HCT116 (cell line): ENCODE measurements around the gene PLOD2. TPM values are rescaled to one million over a fixed set of nuclear protein-coding genes. Genes with fewer than 3 reads are reported as not detected.

Experiments used
- ATAC-seq: fragments of 200-7000 bp; cut with Tn5 transposase; 2 replicates; pipeline ENCODE4 v1.9.1; 2020; ENCODE audit warnings: mild to moderate bottlenecking, moderate library complexity
- BruUV-seq: library from RNA; stranded (reverse); fragments of 400-500 nt; replicated peaks from 2 replicates; lab custom pipeline; 2021; lab: Mats Ljungman, UMichigan
- CTCF ChIA-PET: fragments of 300-600 bp; sonication (Branson Sonifier 250); formaldehyde crosslinking; loops from one replicate; lab custom pipeline; 2021; ENCODE audit warnings: antibody characterized with exemption; lab: Charles Lee
- POLR2A ChIA-PET: fragments of 300-600, 350-600 bp; sonication (Branson Sonifier 250); formaldehyde crosslinking; loops from one replicate; lab custom pipeline; 2021; ENCODE audit warnings: antibody characterized with exemption; lab: Charles Lee
- RAD21 ChIA-PET, 2 experiments: fragments of 300-600 bp; sonication (Branson Sonifier 250); formaldehyde crosslinking; loops; one replicate each; lab custom pipeline; 2023; ENCODE audit warnings: low total read pairs in 2 of 2; ENCODE audit not compliant: uncharacterized antibody in 2 of 2, unreplicated experiment in 2 of 2, low non-redundant PET in 1 of 2; lab: Charles Lee
- DNase-seq: peaks from one replicate; pipeline ENCODE4 v3.0.0-alpha.2; 2010; ENCODE audit warnings: low read depth, low spot score
- H2AFZ ChIP-seq: fragments of 200-600 bp; shearing (Covaris generic), sonication (generic); 2 replicates; pipeline ENCODE4 v1.6.1; 2017; ENCODE audit warnings: low read depth, mixed run types, mixed read lengths, antibody characterized with exemption, low read length; ENCODE audit not compliant: poor library complexity, severe bottlenecking
- H3K27ac ChIP-seq: 2 replicates; pipeline ENCODE4 v1.5.1; 2012; ENCODE audit warnings: low read depth, low read length
- H3K27me3 ChIP-seq: fragments of 200-600 bp; sonication (generic); 2 replicates; pipeline ENCODE4 v1.6.1; 2016; ENCODE audit warnings: mixed run types, low read length, mixed read lengths; ENCODE audit not compliant: insufficient read depth
- H3K36me3 ChIP-seq, 2 experiments: fragments of 200-500 bp in 1 of 2; fragments of 200-600 bp in 1 of 2; sonication (Bioruptor generic) in 1 of 2; sonication (generic) in 1 of 2; 2 replicates each; pipeline versions ENCODE4 v1.5.1 to v1.6.1; 2014 to 2016; ENCODE audit warnings: low read length in 2 of 2, inconsistent platforms in 1 of 2, mixed read lengths in 1 of 2, mixed run types in 1 of 2; ENCODE audit not compliant: insufficient read depth in 2 of 2, control insufficient read depth in 1 of 2
- H3K4me1 ChIP-seq, 2 experiments: fragments of 200-600 bp in 1 of 2; sonication (generic) in 1 of 2; 2 replicates each; pipeline versions ENCODE4 v1.5.1 to v1.6.1; 2012 to 2017; ENCODE audit warnings: low read length in 2 of 2, inconsistent platforms in 1 of 2, mild to moderate bottlenecking in 1 of 2, mixed read lengths in 1 of 2, mixed run types in 1 of 2, moderate library complexity in 1 of 2; ENCODE audit not compliant: insufficient read depth in 2 of 2, control insufficient read depth in 1 of 2
- H3K4me2 ChIP-seq: fragments of 200-600 bp; sonication (generic); 2 replicates; pipeline ENCODE4 v1.6.1; 2017; ENCODE audit warnings: mixed run types, low read length, mixed read lengths
- H3K4me3 ChIP-seq, 2 experiments: fragments of 200-600 bp in 1 of 2; sonication (generic) in 1 of 2; replicated peaks in 1 of 2; 2 replicates each; pipeline ENCODE4 v1.5.1; 2011 to 2016; ENCODE audit warnings: low read length in 2 of 2, control low read depth in 1 of 2, low read depth in 1 of 2, mild to moderate bottlenecking in 1 of 2, mixed read lengths in 1 of 2, mixed run types in 1 of 2
- H3K79me2 ChIP-seq: fragments of 200-600 bp; sonication (generic); 2 replicates; pipeline ENCODE4 v1.6.1; 2017; ENCODE audit warnings: mild to moderate bottlenecking, mixed run types, low read length, moderate library complexity, mixed read lengths; ENCODE audit not compliant: insufficient read depth
- H3K9ac ChIP-seq: fragments of 200-600 bp; sonication (generic); 2 replicates; pipeline ENCODE4 v1.6.1; 2016; ENCODE audit warnings: low read length, mixed read lengths
- H3K9me2 ChIP-seq: fragments of 200-600 bp; sonication (generic), shearing (Covaris generic); 2 replicates; pipeline ENCODE4 v1.6.1; 2017; ENCODE audit warnings: mixed run types, mild to moderate bottlenecking, moderate library complexity; ENCODE audit not compliant: insufficient read depth
- H3K9me3 ChIP-seq, 2 experiments: fragments of 200-500 bp in 1 of 2; fragments of 200-600 bp in 1 of 2; sonication (Bioruptor generic) in 1 of 2; sonication (generic) in 1 of 2; 2 replicates each; pipeline ENCODE4 v1.6.1; 2014 to 2017; ENCODE audit warnings: low read length in 2 of 2, mixed read lengths in 2 of 2, inconsistent platforms in 1 of 2, low read depth in 1 of 2, mild to moderate bottlenecking in 1 of 2, mixed run types in 1 of 2, moderate library complexity in 1 of 2; ENCODE audit not compliant: control insufficient read depth in 1 of 2, insufficient read depth in 1 of 2
- H4K20me1 ChIP-seq: fragments of 200-600 bp; sonication (generic), shearing (Covaris generic); 2 replicates; pipeline ENCODE4 v1.6.1; 2017; ENCODE audit warnings: mixed run types, mild to moderate bottlenecking, moderate library complexity; ENCODE audit not compliant: insufficient read depth
- CBX3 ChIP-seq: IDR thresholded peaks from 2 replicates; pipeline ENCODE4 v1.6.1; 2012; ENCODE audit warnings: low read depth
- EGR1 ChIP-seq: IDR thresholded peaks from 2 replicates; pipeline ENCODE4 v1.6.1; 2012; ENCODE audit warnings: low read depth
- EZH2 ChIP-seq: fragments of 200-600 bp; sonication (generic); IDR thresholded peaks from 2 replicates; pipeline ENCODE4 v1.6.1; 2017; ENCODE audit warnings: antibody characterized with exemption, mixed run types
- EZH2phosphoT487 ChIP-seq: fragments of 200-600 bp; IDR thresholded peaks from 2 replicates; pipeline ENCODE4 v1.6.1; 2018; ENCODE audit warnings: antibody characterized with exemption, borderline replicate concordance
- FOSL1 ChIP-seq: IDR thresholded peaks from 2 replicates; pipeline ENCODE4 v1.6.1; 2012; ENCODE audit warnings: low read depth
- POLR2AphosphoS5 ChIP-seq: IDR thresholded peaks from 2 replicates; pipeline ENCODE4 v1.6.1; 2011; ENCODE audit warnings: mild to moderate bottlenecking, low read depth, low read length, moderate library complexity
- RAD21 ChIP-seq: IDR thresholded peaks from 2 replicates; pipeline ENCODE4 v1.6.1; 2012; ENCODE audit warnings: low read depth, mild to moderate bottlenecking
- SP1 ChIP-seq: IDR thresholded peaks from 2 replicates; pipeline ENCODE4 v1.6.1; 2012; ENCODE audit warnings: low read depth
- TCF7L2 ChIP-seq: IDR thresholded peaks from 2 replicates; pipeline ENCODE4 v1.7.0; 2011; ENCODE audit warnings: borderline replicate concordance, inconsistent platforms; ENCODE audit not compliant: insufficient read depth, insufficient read length; ENCODE audit errors: extremely low read depth
- YY1 ChIP-seq: IDR thresholded peaks from 2 replicates; pipeline ENCODE4 v1.6.1; 2011; ENCODE audit warnings: low read length, low read depth, moderate library complexity, mild to moderate bottlenecking; ENCODE audit not compliant: insufficient replicate concordance; ENCODE audit errors: extremely low read depth
- ZFX ChIP-seq: fragments of 450-650 bp; IDR thresholded peaks from 2 replicates; pipeline ENCODE4 v1.6.1; 2017
- ZNF274 ChIP-seq: fragments of 200-500 bp; sonication (Bioruptor generic); IDR thresholded peaks from 2 replicates; pipeline ENCODE4 v1.6.1; 2014; ENCODE audit warnings: mild to moderate bottlenecking, low read depth, low read length, inconsistent platforms
- intact Hi-C: fragments of 100-400 bp; cut with micrococcal nuclease; formaldehyde crosslinking; loops from 2 replicates; pipeline ENCODE4 v1.10.0; 2022
- total RNA-seq: library from RNA; stranded (reverse); gene quantifications from one replicate; pipeline ENCODE4 v1.2.1, GENCODE V29; 2021; ENCODE audit not compliant: unreplicated experiment
- TF ChIP-seq, protein P1 (sequence below): IDR thresholded peaks from 2 replicates; pipeline ENCODE4 v1.6.1; 2012
- TF ChIP-seq, protein P2 (sequence below), 3 experiments: fragments of 200-600 bp in 1 of 3; sonication (generic) in 1 of 3; IDR thresholded peaks in 2 of 3; conservative IDR thresholded peaks in 1 of 3; 2 replicates each; pipeline ENCODE4 v1.5.1; 2012 to 2017; ENCODE audit warnings: low read depth in 2 of 3, low read length in 2 of 3, antibody characterized with exemption in 1 of 3, borderline replicate concordance in 1 of 3, control low read depth in 1 of 3, mild to moderate bottlenecking in 1 of 3, mixed read lengths in 1 of 3, mixed run types in 1 of 3, moderate library complexity in 1 of 3; ENCODE audit not compliant: insufficient read depth in 1 of 3
- TF ChIP-seq, protein P3 (sequence below): IDR thresholded peaks from 2 replicates; pipeline ENCODE4 v1.6.1; 2011; ENCODE audit warnings: mild to moderate bottlenecking, low read length, moderate library complexity; ENCODE audit not compliant: insufficient replicate concordance; ENCODE audit errors: extremely low read depth

PLOD2 gene
- total RNA-seq, 1 experiment from 2014 or later = 25.8 TPM

DNA sequence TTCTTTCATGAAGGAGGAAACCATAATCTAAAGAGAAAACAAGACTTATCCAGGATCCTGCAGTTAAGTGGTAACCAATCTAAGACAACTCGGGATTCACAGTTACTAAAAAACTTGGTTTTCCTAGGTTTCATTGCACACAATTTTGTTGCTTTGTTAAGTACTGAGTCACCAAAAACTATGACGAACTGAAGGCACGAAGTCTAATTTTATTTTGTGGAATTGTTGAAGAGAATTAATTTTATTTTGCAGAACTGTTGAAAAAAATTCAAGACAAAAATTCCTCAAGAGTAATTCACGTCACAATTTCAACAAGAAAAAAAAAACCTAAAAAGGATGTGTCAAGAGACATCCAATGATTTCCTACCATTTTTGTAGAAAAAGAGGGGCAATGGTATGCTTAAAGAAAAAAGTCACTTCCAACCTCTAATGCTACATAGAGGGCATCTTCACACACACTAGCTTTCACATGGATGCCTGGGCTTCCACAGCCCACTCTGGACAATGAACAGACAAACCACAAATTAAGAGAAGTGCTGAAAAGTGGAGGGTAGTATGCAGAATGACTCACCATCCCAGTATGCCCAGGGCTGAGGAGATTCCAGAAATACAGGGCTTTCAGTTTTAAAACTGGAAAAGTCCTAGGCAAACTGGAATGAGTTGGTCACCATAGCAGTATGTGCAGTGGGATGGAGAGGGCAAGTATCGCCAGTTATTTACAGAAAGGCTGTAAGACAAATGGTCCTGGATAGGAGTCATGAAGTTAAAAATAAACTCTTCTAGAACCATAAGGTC, 29.2 kb downstream of the PLOD2 start:
- intact Hi-C loops = no loop called here
- ChIA-PET CTCF (no interaction called here), POLR2A (no interaction called here), RAD21 (no interaction called here)
- Histone ChIP-seq H2AFZ (no peak overlapping the region), H3K9me2 (no peaks in the 10 kb centered on the region), H3K9me3 (no peaks in the 10 kb centered on the region), H3K4me2 (no peak overlapping the region), H3K4me3 (no peak overlapping the region), H3K79me2 (no peaks in the 10 kb centered on the region), H3K9ac (no peak overlapping the region), H3K4me1 (peaks cover 7 to 10% of the 10 kb centered on the region in 2 experiments), H3K27ac (no peak overlapping the region), H3K36me3 (no peaks in the 10 kb centered on the region), H3K27me3 (no peaks in the 10 kb centered on the region), H4K20me1 (no peaks in the 10 kb centered on the region)
- no peak for DNase-seq
- no TSS peak for BruUV-seq
- TF ChIP-seq ZNF274 (no peak), EGR1 (no peak), EZH2 (no peak), SP1 (no peak), FOSL1 (0 out of 2 replicates have a peak, but pooled peaks have one; percentile 17), CBX3 (no peak), EZH2phosphoT487 (no peak), RAD21 (no peak)
- ATAC-seq = peak; percentile 60

DNA sequence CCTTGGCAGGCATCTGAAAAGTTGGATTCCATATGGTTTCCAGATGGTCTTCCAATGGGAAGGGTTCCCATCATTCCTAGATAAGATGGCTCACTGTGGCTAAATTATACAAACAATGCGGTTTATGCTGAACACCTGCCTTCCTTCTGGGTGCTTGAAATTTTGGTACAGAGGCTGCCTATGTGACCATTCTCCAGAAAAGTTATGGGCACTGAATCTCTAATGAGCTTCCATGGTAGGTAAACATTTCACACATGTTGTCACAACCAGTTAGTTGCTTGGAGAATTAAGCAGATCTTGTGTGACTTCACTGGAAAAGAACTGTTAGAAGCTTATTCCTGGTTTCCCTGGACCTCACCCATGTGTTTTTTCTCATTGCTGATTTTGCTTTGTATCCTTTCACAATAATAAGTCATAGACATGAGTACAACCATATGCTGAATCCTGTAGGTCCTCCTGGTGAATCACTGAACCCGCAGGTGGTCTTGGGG, 30.1 kb downstream of the PLOD2 start:
- Histone ChIP-seq H3K9me3 (no peaks in the 10 kb centered on the region), H3K79me2 (no peaks in the 10 kb centered on the region), H3K4me2 (no peak overlapping the region), H3K9ac (no peak overlapping the region), H3K4me3 (no peak overlapping the region), H4K20me1 (no peaks in the 10 kb centered on the region), H3K9me2 (no peaks in the 10 kb centered on the region), H2AFZ (no peak overlapping the region), H3K36me3 (no peaks in the 10 kb centered on the region), H3K27me3 (no peaks in the 10 kb centered on the region), H3K4me1 (peaks cover 7 to 10% of the 10 kb centered on the region in 2 experiments), H3K27ac (no peak overlapping the region)
- intact Hi-C loops = no loop called here
- DNase-seq = no peak
- ATAC-seq = no peak
- POLR2A ChIA-PET = no interaction called here
- RAD21 ChIA-PET = no interaction called here
- CTCF ChIA-PET = no interaction called here
- no TSS peak for BruUV-seq
- TF ChIP-seq EZH2phosphoT487 (no peak), ZFX (no peak), YY1 (no peak), TCF7L2 (no peak), POLR2AphosphoS5 (no peak)
- TF ChIP-seq, protein P1, sequence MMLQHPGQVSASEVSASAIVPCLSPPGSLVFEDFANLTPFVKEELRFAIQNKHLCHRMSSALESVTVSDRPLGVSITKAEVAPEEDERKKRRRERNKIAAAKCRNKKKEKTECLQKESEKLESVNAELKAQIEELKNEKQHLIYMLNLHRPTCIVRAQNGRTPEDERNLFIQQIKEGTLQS = no peak
- TF ChIP-seq, protein P2, sequence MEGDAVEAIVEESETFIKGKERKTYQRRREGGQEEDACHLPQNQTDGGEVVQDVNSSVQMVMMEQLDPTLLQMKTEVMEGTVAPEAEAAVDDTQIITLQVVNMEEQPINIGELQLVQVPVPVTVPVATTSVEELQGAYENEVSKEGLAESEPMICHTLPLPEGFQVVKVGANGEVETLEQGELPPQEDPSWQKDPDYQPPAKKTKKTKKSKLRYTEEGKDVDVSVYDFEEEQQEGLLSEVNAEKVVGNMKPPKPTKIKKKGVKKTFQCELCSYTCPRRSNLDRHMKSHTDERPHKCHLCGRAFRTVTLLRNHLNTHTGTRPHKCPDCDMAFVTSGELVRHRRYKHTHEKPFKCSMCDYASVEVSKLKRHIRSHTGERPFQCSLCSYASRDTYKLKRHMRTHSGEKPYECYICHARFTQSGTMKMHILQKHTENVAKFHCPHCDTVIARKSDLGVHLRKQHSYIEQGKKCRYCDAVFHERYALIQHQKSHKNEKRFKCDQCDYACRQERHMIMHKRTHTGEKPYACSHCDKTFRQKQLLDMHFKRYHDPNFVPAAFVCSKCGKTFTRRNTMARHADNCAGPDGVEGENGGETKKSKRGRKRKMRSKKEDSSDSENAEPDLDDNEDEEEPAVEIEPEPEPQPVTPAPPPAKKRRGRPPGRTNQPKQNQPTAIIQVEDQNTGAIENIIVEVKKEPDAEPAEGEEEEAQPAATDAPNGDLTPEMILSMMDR (IDR thresholded peaks at IDR 0.05 in 2 of 3, conservative IDR thresholded peaks at IDR 0.05 in 1 of 3; ENCODE audit: borderline replicate concordance in 1 of 3, insufficient read depth in 1 of 3, low read depth in 2 of 3, low read length in 2 of 3) = no peak
- TF ChIP-seq, protein P3, sequence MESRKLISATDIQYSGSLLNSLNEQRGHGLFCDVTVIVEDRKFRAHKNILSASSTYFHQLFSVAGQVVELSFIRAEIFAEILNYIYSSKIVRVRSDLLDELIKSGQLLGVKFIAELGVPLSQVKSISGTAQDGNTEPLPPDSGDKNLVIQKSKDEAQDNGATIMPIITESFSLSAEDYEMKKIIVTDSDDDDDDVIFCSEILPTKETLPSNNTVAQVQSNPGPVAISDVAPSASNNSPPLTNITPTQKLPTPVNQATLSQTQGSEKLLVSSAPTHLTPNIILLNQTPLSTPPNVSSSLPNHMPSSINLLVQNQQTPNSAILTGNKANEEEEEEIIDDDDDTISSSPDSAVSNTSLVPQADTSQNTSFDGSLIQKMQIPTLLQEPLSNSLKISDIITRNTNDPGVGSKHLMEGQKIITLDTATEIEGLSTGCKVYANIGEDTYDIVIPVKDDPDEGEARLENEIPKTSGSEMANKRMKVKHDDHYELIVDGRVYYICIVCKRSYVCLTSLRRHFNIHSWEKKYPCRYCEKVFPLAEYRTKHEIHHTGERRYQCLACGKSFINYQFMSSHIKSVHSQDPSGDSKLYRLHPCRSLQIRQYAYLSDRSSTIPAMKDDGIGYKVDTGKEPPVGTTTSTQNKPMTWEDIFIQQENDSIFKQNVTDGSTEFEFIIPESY = no peak
